A549 (cell line): ENCODE data around the gene ENPP3. TPM values are rescaled to one million over a fixed set of nuclear protein-coding genes. Genes with fewer than 3 reads are reported as not detected.
A peak's percentile ranks its signal among the peaks of the same experiment; 100 is the strongest.

Experiments used
- ATAC-seq, 2 experiments: fragments of 200-7000 bp in 1 of 2; fragments of >200 bp in 1 of 2; cut with Nextera tagmentation in 1 of 2; cut with Tn5 transposase in 1 of 2; 3 replicates each; pipeline versions ENCODE4 v1.8.0 to v1.9.1; 2018 to 2020; ENCODE audit warnings: mild to moderate bottlenecking in 1 of 2, moderate library complexity in 1 of 2
- CTCF ChIA-PET: fragments of 300-600 bp; sonication (Branson Sonifier 250); formaldehyde crosslinking; extraction: SDS; loops from one replicate; lab custom pipeline; 2021; ENCODE audit warnings: antibody characterized with exemption, inconsistent platforms; lab: Yijun Ruan, JAX
- POLR2A ChIA-PET: fragments of 350-600 bp; formaldehyde crosslinking; extraction: SDS; loops from one replicate; lab custom pipeline; 2021; ENCODE audit warnings: antibody characterized with exemption, inconsistent platforms; lab: Yijun Ruan, JAX
- DNase-seq, 2 experiments: peaks; one replicate each; pipeline versions ENCODE4 v3.0.0 to v3.0.0-alpha.2; 2011 to 2016; ENCODE audit warnings: low read depth in 1 of 2, low spot score in 1 of 2
- FAIRE-seq: peaks from 2 replicates; lab custom pipeline; 2011; peaks lifted over from hg19 to GRCh38; lab: Jason Lieb, UNC
- H3K27ac ChIP-seq, 2 experiments: fragments of >200 bp; sonication (Bioruptor Twin); formaldehyde crosslinking; 3 replicates each; pipeline ENCODE4 v1.5.1; 2016 to 2017
- H3K4me1 ChIP-seq: fragments of >200 bp; sonication (Bioruptor Twin); formaldehyde crosslinking; 3 replicates; pipeline ENCODE4 v1.6.1; 2016
- H3K4me2 ChIP-seq: fragments of >200 bp; sonication (Bioruptor Twin); formaldehyde crosslinking; 3 replicates; pipeline ENCODE4 v1.6.1; 2016
- H3K4me3 ChIP-seq: fragments of >200 bp; sonication (Bioruptor Twin); formaldehyde crosslinking; 3 replicates; pipeline ENCODE4 v1.5.1; 2016
- H3K9me3 ChIP-seq: fragments of >200 bp; sonication (Bioruptor Twin); formaldehyde crosslinking; 3 replicates; pipeline ENCODE4 v1.6.1; 2016
- CEBPB ChIP-seq, 2 experiments: fragments of >200 bp in 1 of 2; sonication (Bioruptor Twin) in 1 of 2; formaldehyde crosslinking in 1 of 2; IDR thresholded peaks; 2 replicates each; pipeline ENCODE4 v1.6.1; 2012 to 2016
- CHD2 ChIP-seq: fragments of 150-350 bp; IDR thresholded peaks from 2 replicates; pipeline ENCODE4 v1.6.1; 2014; ENCODE audit warnings: low read length; ENCODE audit not compliant: partially characterized antibody
- EHF ChIP-seq: fragments of 250-450 bp; sonication (Bioruptor Pico); IDR thresholded peaks from 2 replicates; pipeline ENCODE4 v1.5.0; 2020; ENCODE audit warnings: mild to moderate bottlenecking
- ESRRA ChIP-seq: fragments of 150-350 bp; IDR thresholded peaks from 2 replicates; pipeline ENCODE4 v1.6.1; 2014; ENCODE audit warnings: mild to moderate bottlenecking, low read length, borderline replicate concordance
- HOXB5 ChIP-seq: fragments of 250-450 bp; sonication (Bioruptor Pico); IDR thresholded peaks from 2 replicates; pipeline ENCODE4 v1.5.0; 2020; ENCODE audit warnings: mild to moderate bottlenecking, moderate library complexity
- KDM1A ChIP-seq: fragments of 200-600 bp; sonication (generic); IDR thresholded peaks from 2 replicates; pipeline ENCODE4 v1.6.1; 2016; ENCODE audit warnings: low read depth, mild to moderate bottlenecking
- MAZ ChIP-seq: fragments of 150-350 bp; IDR thresholded peaks from 2 replicates; pipeline ENCODE4 v1.6.1; 2014; ENCODE audit warnings: antibody characterized with exemption, low read depth, low read length, borderline replicate concordance
- MYC ChIP-seq: IDR thresholded peaks from 2 replicates; pipeline ENCODE4 v1.6.1; 2012; ENCODE audit warnings: mild to moderate bottlenecking, inconsistent platforms, low read length, improper control_type of control experiment, borderline replicate concordance
- NPAS2 ChIP-seq: fragments of 250-450 bp; sonication (Bioruptor Pico); IDR thresholded peaks from 2 replicates; pipeline ENCODE4 v1.8.0; 2022; ENCODE audit warnings: mild to moderate bottlenecking, moderate library complexity, borderline replicate concordance
- NR3C1 ChIP-seq: fragments of >200 bp; sonication (Bioruptor Twin); formaldehyde crosslinking; IDR thresholded peaks from 3 replicates; pipeline ENCODE4 v1.6.1; 2017
- RAD21 ChIP-seq, 2 experiments: fragments of >200 bp in 1 of 2; sonication (Bioruptor Twin) in 1 of 2; formaldehyde crosslinking in 1 of 2; IDR thresholded peaks in 1 of 2; conservative IDR thresholded peaks in 1 of 2; 2 replicates in 1 of 2; 3 replicates in 1 of 2; pipeline ENCODE4 v1.6.1; 2012 to 2018; ENCODE audit warnings: inconsistent platforms in 1 of 2
- SMC3 ChIP-seq: fragments of >200 bp; sonication (Bioruptor Twin); formaldehyde crosslinking; IDR thresholded peaks from 3 replicates; pipeline ENCODE4 v1.6.1; 2018; ENCODE audit warnings: inconsistent platforms
- SREBF2 ChIP-seq: fragments of 450-650 bp; IDR thresholded peaks from 2 replicates; pipeline ENCODE4 v1.6.1; 2014; ENCODE audit warnings: mild to moderate bottlenecking, moderate library complexity
- WGBS: methylation state at CpG from one replicate; pipeline ENCODE4 v1.1.6; 2017; ENCODE audit errors: missing lambda C conversion rate; 5-methylcytosine and 5-hydroxymethylcytosine counted together
- polyA plus RNA-seq, 4 experiments: library from polyadenylated mRNA; depleted of rRNA in 3 of 4; stranded (reverse); fragments of >200 nt; fragmentation: RNase III in 1 of 4; extraction: RNeasy Plus Mini Kit Qiagen cat#74134 plus additional on column Dnase treatment in 1 of 4; gene quantifications; 2 replicates in 3 of 4; 3 replicates in 1 of 4; pipeline ENCODE4 v1.2.3, GENCODE V29; 2011 to 2017
- TF ChIP-seq, protein P1 (sequence below): fragments of 250-450 bp; sonication (Bioruptor Pico); IDR thresholded peaks from 2 replicates; pipeline ENCODE4 v1.5.0; 2020; ENCODE audit warnings: low read depth, mild to moderate bottlenecking, moderate library complexity
- TF ChIP-seq, protein P2 (sequence below): fragments of >200 bp; sonication (Bioruptor Twin); formaldehyde crosslinking; IDR thresholded peaks from 2 replicates; pipeline ENCODE4 v1.6.1; 2016
- TF ChIP-seq, protein P3 (sequence below): fragments of >200 bp; sonication (Bioruptor Twin); formaldehyde crosslinking; IDR thresholded peaks from 3 replicates; pipeline ENCODE4 v1.6.1; 2016
- TF ChIP-seq, protein P4 (sequence below): IDR thresholded peaks from 2 replicates; pipeline ENCODE4 v1.6.1; 2012
- TF ChIP-seq, protein P5 (sequence below): fragments of >200 bp; sonication (Bioruptor Twin); formaldehyde crosslinking; IDR thresholded peaks from 3 replicates; pipeline ENCODE4 v1.5.1; 2016

Gene ENPP3
- polyA plus RNA-seq, 2 of the 4 experiments (the other 2 are of a cell fraction), result not detected

DNA sequence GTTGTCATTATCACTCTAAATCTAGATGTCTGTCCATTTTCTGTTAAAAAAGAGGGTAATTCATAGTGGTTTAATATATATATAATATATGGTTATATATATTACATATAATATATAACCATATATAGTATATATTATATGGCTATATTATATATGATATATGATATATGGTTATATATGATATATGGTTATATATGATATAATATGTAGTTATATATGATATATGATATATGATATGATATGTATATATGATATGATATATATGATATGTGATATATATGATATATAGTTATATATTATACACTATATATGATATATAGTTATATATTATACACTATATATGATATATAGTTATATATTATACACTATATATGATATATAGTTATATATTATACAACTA lies 55.5 kb downstream of the ENPP3 start:
- FAIRE-seq, result no peak
- ChIA-PET POLR2A (no interaction called here), CTCF (interaction anchor here (4.7 kb wide), 1 partner anchor 218 kb away, joined by 72 read pairs; no protein-coding TSS in a partner anchor)
- H3K9me3 ChIP-seq, result no peaks in the 10 kb centered on the region
- H3K4me3 ChIP-seq, result no peak overlapping the region
- no peak for ATAC-seq
- no peak overlapping the region for H3K27ac ChIP-seq
- no peak overlapping the region for H3K4me2 ChIP-seq
- TF ChIP-seq NPAS2 (CRISPR knock-in tag) (no peak), KDM1A (no peak), HOXB5 (no peak), MYC (no peak), SREBF2 (no peak), MAZ (no peak), EHF (CRISPR knock-in tag) (no peak), NR3C1 (no peak)
- TF ChIP-seq, protein P1, sequence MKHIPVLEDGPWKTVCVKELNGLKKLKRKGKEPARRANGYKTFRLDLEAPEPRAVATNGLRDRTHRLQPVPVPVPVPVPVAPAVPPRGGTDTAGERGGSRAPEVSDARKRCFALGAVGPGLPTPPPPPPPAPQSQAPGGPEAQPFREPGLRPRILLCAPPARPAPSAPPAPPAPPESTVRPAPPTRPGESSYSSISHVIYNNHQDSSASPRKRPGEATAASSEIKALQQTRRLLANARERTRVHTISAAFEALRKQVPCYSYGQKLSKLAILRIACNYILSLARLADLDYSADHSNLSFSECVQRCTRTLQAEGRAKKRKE (CRISPR knock-in tag), result no peak
- TF ChIP-seq, protein P2, sequence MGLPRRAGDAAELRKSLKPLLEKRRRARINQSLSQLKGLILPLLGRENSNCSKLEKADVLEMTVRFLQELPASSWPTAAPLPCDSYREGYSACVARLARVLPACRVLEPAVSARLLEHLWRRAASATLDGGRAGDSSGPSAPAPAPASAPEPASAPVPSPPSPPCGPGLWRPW, result no peak
- TF ChIP-seq, protein P3, sequence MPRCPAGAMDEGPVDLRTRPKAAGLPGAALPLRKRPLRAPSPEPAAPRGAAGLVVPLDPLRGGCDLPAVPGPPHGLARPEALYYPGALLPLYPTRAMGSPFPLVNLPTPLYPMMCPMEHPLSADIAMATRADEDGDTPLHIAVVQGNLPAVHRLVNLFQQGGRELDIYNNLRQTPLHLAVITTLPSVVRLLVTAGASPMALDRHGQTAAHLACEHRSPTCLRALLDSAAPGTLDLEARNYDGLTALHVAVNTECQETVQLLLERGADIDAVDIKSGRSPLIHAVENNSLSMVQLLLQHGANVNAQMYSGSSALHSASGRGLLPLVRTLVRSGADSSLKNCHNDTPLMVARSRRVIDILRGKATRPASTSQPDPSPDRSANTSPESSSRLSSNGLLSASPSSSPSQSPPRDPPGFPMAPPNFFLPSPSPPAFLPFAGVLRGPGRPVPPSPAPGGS, result no peak
- TF ChIP-seq, all 56 proteins: peak for 0
- no peaks in the 10 kb centered on the region for H3K4me1 ChIP-seq
- no peak for DNase-seq

DNA sequence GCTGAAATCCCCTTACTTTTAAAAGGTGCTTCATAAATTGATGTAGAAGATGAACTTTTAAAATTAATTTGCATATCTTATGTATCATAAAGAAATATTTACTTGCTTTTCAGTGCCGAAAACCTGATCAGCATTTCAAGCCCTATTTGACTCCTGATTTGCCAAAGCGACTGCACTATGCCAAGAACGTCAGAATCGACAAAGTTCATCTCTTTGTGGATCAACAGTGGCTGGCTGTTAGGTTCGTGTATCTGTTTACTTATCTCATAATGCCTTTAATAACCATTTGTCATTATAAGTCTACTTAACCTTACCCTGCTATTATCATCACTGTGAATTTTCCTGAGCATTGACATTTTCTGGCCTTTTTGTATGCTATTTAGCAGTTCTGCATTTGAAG lies 56.3 kb downstream of the ENPP3 start:
- Histone ChIP-seq H3K4me1 (no peaks in the 10 kb centered on the region), H3K27ac (no peak overlapping the region), H3K4me2 (no peak overlapping the region), H3K9me3 (no peaks in the 10 kb centered on the region), H3K4me3 (no peak overlapping the region)
- ChIA-PET POLR2A (no interaction called here), CTCF (interaction anchor here (1.1 to 4.7 kb wide), 3 partner anchors 23 to 221 kb away, joined by 3 to 72 read pairs (median 3); no protein-coding TSS in a partner anchor)
- 50% methylated on average over 5 of the region's 5 CpGs for WGBS
- ATAC-seq, result no peak
- no peak for DNase-seq
- no peak for TF ChIP-seq CEBPB (IDR thresholded peaks at IDR 0.05)
- no peak for TF ChIP-seq CHD2
- no peak for TF ChIP-seq ESRRA
- TF ChIP-seq MYC, result no peak
- TF ChIP-seq, protein P4, sequence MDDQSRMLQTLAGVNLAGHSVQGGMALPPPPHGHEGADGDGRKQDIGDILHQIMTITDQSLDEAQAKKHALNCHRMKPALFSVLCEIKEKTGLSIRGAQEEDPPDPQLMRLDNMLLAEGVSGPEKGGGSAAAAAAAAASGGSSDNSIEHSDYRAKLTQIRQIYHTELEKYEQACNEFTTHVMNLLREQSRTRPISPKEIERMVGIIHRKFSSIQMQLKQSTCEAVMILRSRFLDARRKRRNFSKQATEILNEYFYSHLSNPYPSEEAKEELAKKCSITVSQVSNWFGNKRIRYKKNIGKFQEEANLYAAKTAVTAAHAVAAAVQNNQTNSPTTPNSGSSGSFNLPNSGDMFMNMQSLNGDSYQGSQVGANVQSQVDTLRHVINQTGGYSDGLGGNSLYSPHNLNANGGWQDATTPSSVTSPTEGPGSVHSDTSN, result no peak
- no peak for FAIRE-seq

DNA sequence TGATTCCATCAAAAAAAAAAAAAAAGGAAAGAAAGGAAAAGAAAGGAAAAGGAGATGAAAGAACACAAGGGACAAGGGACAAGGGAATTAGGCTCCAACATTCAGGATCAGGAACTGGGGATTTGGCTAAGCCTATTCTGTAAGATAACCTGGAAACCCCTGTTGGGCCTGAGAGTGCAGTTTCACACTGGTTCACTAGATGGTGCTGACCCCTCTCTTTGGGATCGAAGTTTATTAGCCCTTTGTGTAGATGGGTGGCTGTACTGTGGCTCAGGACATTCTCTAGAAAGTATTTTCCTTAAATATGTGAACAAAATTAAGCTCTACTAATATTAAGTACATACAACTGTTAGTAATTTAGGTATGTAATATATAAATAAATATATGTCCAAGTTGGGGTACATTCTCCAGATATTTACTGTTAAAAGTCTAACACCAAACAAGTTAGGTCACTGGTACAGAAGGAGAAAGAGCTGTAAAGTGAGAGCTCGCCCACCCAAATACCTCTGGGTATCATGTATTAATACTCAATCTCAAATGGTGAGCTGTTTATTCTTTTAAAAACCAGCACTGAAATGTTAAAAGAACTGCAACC lies 57.8 kb downstream of the ENPP3 start:
- no peak overlapping the region for H3K27ac ChIP-seq
- FAIRE-seq (no peak), DNase-seq (peak; percentile 50 to 54), ATAC-seq (peak; percentile 74 to 98; a peak in 5 of 6 replicates)
- ChIA-PET CTCF (interaction anchor here (0.5 to 4.7 kb wide), 29 partner anchors 9 to 839 kb away, joined by 3 to 72 read pairs (median 3); no protein-coding TSS in a partner anchor), POLR2A (no interaction called here)
- H3K4me3 ChIP-seq, result no peak overlapping the region
- TF ChIP-seq RAD21 (conservative IDR thresholded peaks at IDR 0.05 in 1 of 2, IDR thresholded peaks at IDR 0.05 in 1 of 2) (peak; percentile 76 to 82), SMC3 (peak; percentile 60)
- TF ChIP-seq, protein P5, sequence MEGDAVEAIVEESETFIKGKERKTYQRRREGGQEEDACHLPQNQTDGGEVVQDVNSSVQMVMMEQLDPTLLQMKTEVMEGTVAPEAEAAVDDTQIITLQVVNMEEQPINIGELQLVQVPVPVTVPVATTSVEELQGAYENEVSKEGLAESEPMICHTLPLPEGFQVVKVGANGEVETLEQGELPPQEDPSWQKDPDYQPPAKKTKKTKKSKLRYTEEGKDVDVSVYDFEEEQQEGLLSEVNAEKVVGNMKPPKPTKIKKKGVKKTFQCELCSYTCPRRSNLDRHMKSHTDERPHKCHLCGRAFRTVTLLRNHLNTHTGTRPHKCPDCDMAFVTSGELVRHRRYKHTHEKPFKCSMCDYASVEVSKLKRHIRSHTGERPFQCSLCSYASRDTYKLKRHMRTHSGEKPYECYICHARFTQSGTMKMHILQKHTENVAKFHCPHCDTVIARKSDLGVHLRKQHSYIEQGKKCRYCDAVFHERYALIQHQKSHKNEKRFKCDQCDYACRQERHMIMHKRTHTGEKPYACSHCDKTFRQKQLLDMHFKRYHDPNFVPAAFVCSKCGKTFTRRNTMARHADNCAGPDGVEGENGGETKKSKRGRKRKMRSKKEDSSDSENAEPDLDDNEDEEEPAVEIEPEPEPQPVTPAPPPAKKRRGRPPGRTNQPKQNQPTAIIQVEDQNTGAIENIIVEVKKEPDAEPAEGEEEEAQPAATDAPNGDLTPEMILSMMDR, result peak; percentile 63
- TF ChIP-seq, protein P3, result no peak
- WGBS, result 10% methylated on average over 2 of the region's 2 CpGs
- H3K4me2 ChIP-seq, result no peak overlapping the region
- H3K4me1 ChIP-seq, result no peaks in the 10 kb centered on the region
- H3K9me3 ChIP-seq, result no peaks in the 10 kb centered on the region
